MCF 10A (cell line): ENCODE data around the gene KLHL5. TPM values are rescaled to one million over a fixed set of nuclear protein-coding genes. Genes with fewer than 3 reads are reported as not detected.

Experiments
- BruUV-seq: library from RNA; stranded (reverse); fragments of 400-500 nt; replicated peaks from 2 replicates; lab custom pipeline; 2021; lab: Mats Ljungman, UMichigan
- CTCF ChIA-PET: fragments of 300-600 bp; sonication (Branson Sonifier 250); formaldehyde crosslinking; extraction: SDS; loops from one replicate; lab custom pipeline; 2021; ENCODE audit warnings: antibody characterized with exemption, inconsistent platforms; lab: Yijun Ruan, JAX
- POLR2A ChIA-PET: fragments of 300-600, 350-650 bp; sonication (Branson Sonifier 250); formaldehyde crosslinking; extraction: SDS; loops from one replicate; lab custom pipeline; 2020; ENCODE audit warnings: antibody characterized with exemption, inconsistent platforms; lab: Yijun Ruan, JAX
- DNase-seq: peaks from one replicate; pipeline ENCODE4 v3.0.0-alpha.2; 2018; ENCODE audit not compliant: unreplicated experiment
- H3K27ac Mint-ChIP-seq: one replicate; pipeline ENCODE4 v1.8.0; 2022; ENCODE audit warnings: mild to moderate bottlenecking, low read depth, mixed read lengths; ENCODE audit not compliant: unreplicated experiment
- H3K27me3 Mint-ChIP-seq: one replicate; pipeline ENCODE4 v1.8.0; 2022; ENCODE audit warnings: mixed read lengths; ENCODE audit not compliant: insufficient read depth, unreplicated experiment
- H3K36me3 Mint-ChIP-seq: one replicate; pipeline ENCODE4 v1.8.0; 2022; ENCODE audit warnings: mild to moderate bottlenecking, moderate library complexity, mixed read lengths; ENCODE audit not compliant: insufficient read depth, unreplicated experiment
- H3K4me1 Mint-ChIP-seq: one replicate; pipeline ENCODE4 v1.8.0; 2022; ENCODE audit warnings: mixed read lengths; ENCODE audit not compliant: insufficient read depth, unreplicated experiment
- H3K4me3 Mint-ChIP-seq: one replicate; pipeline ENCODE4 v1.8.0; 2022; ENCODE audit warnings: mild to moderate bottlenecking, moderate library complexity, mixed read lengths; ENCODE audit not compliant: unreplicated experiment
- H3K9me3 Mint-ChIP-seq: one replicate; pipeline ENCODE4 v1.8.0; 2022; ENCODE audit warnings: mixed read lengths; ENCODE audit not compliant: unreplicated experiment
- CTCF ChIP-seq: fragments of 200-600 bp; IDR thresholded peaks from one replicate; pipeline ENCODE4 v1.8.0; 2022; ENCODE audit warnings: antibody characterized with exemption, mild to moderate bottlenecking; ENCODE audit not compliant: unreplicated experiment
- intact Hi-C: fragments of 100-400 bp; cut with micrococcal nuclease; formaldehyde crosslinking; loops from 2 replicates; pipeline ENCODE4 v1.14.1; 2022
- total RNA-seq: library from RNA; stranded (reverse); gene quantifications from 2 replicates; pipeline ENCODE4 v1.2.3, GENCODE V29; 2022

KLHL5 gene
- total RNA-seq, 1 experiment from 2014 or later = 59.2 TPM

- BruUV-seq = no TSS peak
- ChIA-PET CTCF (interaction anchor here (0.6 to 1.7 kb wide), 2 partner anchors 9 to 10 kb away, joined by 3 to 5 read pairs; no protein-coding TSS in a partner anchor), POLR2A (interaction anchor here (0.6 to 0.8 kb wide), 2 partner anchors 9 to 401 kb away, joined by 3 read pairs; no protein-coding TSS in a partner anchor)
- Mint-ChIP-seq H3K27me3 (no peaks in the 10 kb centered on the region), H3K4me3 (no peak overlapping the region), H3K27ac (no peak overlapping the region), H3K4me1 (no peaks in the 10 kb centered on the region), H3K36me3 (peaks cover 16% of the 10 kb centered on the region), H3K9me3 (no peaks in the 10 kb centered on the region)
- intact Hi-C loops = no loop called here
- DNase-seq = no peak
- TF ChIP-seq CTCF = no peak
Measured at GRCh38 chr4:39124885-39125599, 63.0 kb downstream of the KLHL5 start.

DNA sequence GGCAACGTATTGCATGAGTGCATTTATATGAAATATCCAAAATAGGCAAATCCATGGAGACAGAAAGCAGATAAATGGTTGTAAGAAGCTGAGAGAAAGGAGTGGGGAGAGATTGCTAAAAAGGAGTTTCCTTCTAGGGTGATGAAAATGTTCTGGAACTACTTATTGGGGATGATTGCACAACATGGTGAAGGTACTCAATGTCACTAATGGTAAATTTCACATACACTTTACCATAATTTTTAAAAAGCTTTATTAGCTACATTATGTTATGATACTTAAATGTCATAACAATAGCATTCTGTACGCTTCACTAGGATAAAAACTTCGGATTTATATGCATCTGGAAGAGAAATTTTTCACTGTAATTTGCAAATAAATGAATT is 63.6 kb downstream of the KLHL5 start:
- no peaks in the 10 kb centered on the region for H3K9me3 Mint-ChIP-seq
- no peak for TF ChIP-seq CTCF
- ChIA-PET CTCF (no interaction called here), POLR2A (interaction anchor here (0.8 kb wide), 1 partner anchor 9 kb away, joined by 3 read pairs; no protein-coding TSS in a partner anchor)
- H3K36me3 Mint-ChIP-seq = peaks cover 13% of the 10 kb centered on the region
- intact Hi-C loops = no loop called here
- H3K4me3 Mint-ChIP-seq = no peak overlapping the region
- no peaks in the 10 kb centered on the region for H3K27me3 Mint-ChIP-seq
- no peaks in the 10 kb centered on the region for H3K4me1 Mint-ChIP-seq
- BruUV-seq = no TSS peak
- DNase-seq = no peak
- H3K27ac Mint-ChIP-seq = no peak overlapping the region

GRCh38 chr4:39126256-39127095 is 64.4 kb downstream of the KLHL5 start:
- peaks cover 13% of the 10 kb centered on the region for H3K36me3 Mint-ChIP-seq
- no peaks in the 10 kb centered on the region for H3K27me3 Mint-ChIP-seq
- no peak for TF ChIP-seq CTCF
- no TSS peak for BruUV-seq
- no peak for DNase-seq
- ChIA-PET CTCF (interaction anchor here (1.8 kb wide), 1 partner anchor 221 kb away, joined by 4 read pairs; no protein-coding TSS in a partner anchor), POLR2A (no interaction called here)
- no peak overlapping the region for H3K4me3 Mint-ChIP-seq
- H3K4me1 Mint-ChIP-seq = no peaks in the 10 kb centered on the region
- intact Hi-C loops = no loop called here
- H3K27ac Mint-ChIP-seq = no peak overlapping the region
- no peaks in the 10 kb centered on the region for H3K9me3 Mint-ChIP-seq

DNA sequence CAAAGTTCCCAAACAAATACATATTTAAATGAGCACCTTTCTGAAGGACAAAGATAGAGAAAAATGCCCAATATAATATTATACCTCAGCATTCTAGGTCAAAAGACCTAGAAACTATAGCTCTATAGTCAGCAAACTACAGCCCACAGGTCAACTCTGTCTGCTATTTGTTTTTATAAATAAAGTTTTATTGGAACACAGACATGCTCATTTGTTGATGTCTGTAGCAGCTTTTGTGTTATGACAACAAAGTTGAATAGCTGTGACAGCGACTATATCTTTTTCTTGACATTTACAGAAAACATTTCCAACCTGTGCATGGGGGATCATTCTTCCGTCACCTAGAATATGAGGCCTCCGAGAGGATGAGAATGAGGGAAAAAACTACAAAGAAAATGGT is 71.6 kb downstream of the KLHL5 start:
- no peak for DNase-seq
- Mint-ChIP-seq H3K36me3 (peaks cover 6% of the 10 kb centered on the region), H3K9me3 (no peaks in the 10 kb centered on the region), H3K27me3 (no peaks in the 10 kb centered on the region), H3K4me3 (no peak overlapping the region), H3K27ac (no peak overlapping the region), H3K4me1 (no peaks in the 10 kb centered on the region)
- no peak for TF ChIP-seq CTCF
- no TSS peak for BruUV-seq
- intact Hi-C loops = loop anchor here (2.0 kb wide), 2 partner anchors 185 to 375 kb away; no protein-coding TSS in a partner anchor
- ChIA-PET CTCF (interaction anchor here (0.5 to 3.9 kb wide), 19 partner anchors 9 to 1166 kb away, joined by 3 to 93 read pairs (median 3); no protein-coding TSS in a partner anchor), POLR2A (interaction anchor here (0.6 to 1.2 kb wide), 4 partner anchors 91 to 234 kb away, joined by 3 to 4 read pairs (median 4); no protein-coding TSS in a partner anchor)
